ENCODE results near the gene HS2ST1. TPM values are rescaled to one million over a fixed set of nuclear protein-coding genes. Genes with fewer than 3 reads are reported as not detected.

Gene HS2ST1
- total and polyA plus RNA-seq, 11 donors = 3.4 to 20.3 (median 13.6) TPM

DNA sequence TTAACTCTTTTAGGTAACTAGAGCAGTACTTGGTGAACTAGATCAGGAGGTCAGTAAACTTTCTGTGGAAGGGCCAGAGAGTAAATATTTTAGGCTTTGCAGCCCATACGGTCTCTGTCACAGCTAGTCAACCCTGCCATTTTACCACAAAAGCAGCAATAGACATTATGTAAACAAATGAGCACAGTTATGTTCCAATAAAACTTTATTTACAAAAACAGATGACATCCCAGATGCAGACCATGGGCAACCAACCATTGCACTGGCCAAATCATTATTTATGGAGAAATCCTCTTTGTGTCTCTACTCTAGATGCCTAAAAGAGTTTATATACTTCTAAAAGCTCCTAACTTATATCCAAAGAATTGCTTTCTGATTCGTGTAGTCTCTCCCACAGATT lies 192.4 kb downstream of the HS2ST1 start:
- Histone ChIP-seq H3K4me3 (no peak overlapping the region), H3K36me3 (peaks cover 0 to 3% (median 0%) of the 10 kb centered on the region in 9 donors), H3K27ac (no peak overlapping the region), H3K9me3 (no peaks in the 10 kb centered on the region), H3K4me1 (peaks cover 0 to 10% (median 0%) of the 10 kb centered on the region in 12 donors), H3K27me3 (no peaks in the 10 kb centered on the region)
- ATAC-seq (no peak), DNase-seq (no peak)
- TF ChIP-seq POLR2A (IDR thresholded peaks at IDR 0.05) (no peak), CTCF (IDR thresholded peaks at IDR 0.05) (no peak)
- intact Hi-C loops (cut with DNase I) = no loop called here
- WGBS, 4 donors = 90 to 95% (median 93%) methylated on average over 2 of the region's 2 CpGs

DNA sequence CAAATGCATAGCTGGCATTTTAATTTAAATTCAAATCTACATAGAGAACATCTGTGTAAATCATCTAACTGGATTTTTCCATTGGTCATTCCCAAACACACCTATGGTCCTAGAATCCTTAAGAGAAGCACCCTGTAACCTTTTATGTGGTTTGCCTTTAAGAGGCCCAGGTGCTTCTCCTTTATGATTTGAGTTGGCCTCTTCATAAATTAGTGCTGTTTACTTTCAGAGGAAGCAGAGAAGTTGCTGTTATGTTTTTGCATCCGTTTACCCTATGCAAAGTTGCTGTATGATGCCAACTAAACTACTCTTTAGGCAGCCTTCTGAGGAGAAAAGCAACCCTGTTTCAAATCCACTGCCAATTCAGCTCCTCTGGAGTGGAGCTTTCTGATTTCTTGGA lies 193.8 kb downstream of the HS2ST1 start:
- Histone ChIP-seq H3K27me3 (no peaks in the 10 kb centered on the region), H3K4me1 (peaks cover 0 to 19% (median under 1%) of the 10 kb centered on the region in 12 donors), H3K9me3 (no peaks in the 10 kb centered on the region), H3K27ac (no peak overlapping the region), H3K4me3 (no peak overlapping the region), H3K36me3 (peaks cover 0 to 3% (median 0%) of the 10 kb centered on the region in 9 donors)
- ATAC-seq (no peak), DNase-seq (no peak)
- TF ChIP-seq CTCF (IDR thresholded peaks at IDR 0.05) (no peak), POLR2A (IDR thresholded peaks at IDR 0.05) (no peak)
- intact Hi-C loops (cut with DNase I) = no loop called here
- 80 to 94% (median 84%) methylated on average over 1 of the region's 1 CpG for WGBS, 4 donors

GRCh38 chr1:87108814-87109411 lies 194.5 kb downstream of the HS2ST1 start:
- DNase-seq (no peak), ATAC-seq (no peak)
- WGBS, 4 donors = 95 to 98% (median 97%) methylated on average over 1 of the region's 1 CpG
- H3K27me3 ChIP-seq = no peaks in the 10 kb centered on the region
- intact Hi-C loops (cut with DNase I) = no loop called here
- H3K4me1 ChIP-seq = peaks cover 0 to 19% (median 3%) of the 10 kb centered on the region in 12 donors
- H3K4me3 ChIP-seq = no peak overlapping the region
- H3K27ac ChIP-seq = no peak overlapping the region
- H3K36me3 ChIP-seq = peaks cover 0 to 3% (median 0%) of the 10 kb centered on the region in 9 donors
- no peaks in the 10 kb centered on the region for H3K9me3 ChIP-seq
- no peak for TF ChIP-seq CTCF (IDR thresholded peaks at IDR 0.05)
- no peak for TF ChIP-seq POLR2A (IDR thresholded peaks at IDR 0.05)

- Histone ChIP-seq H3K36me3 (no peaks in the 10 kb centered on the region), H3K9me3 (no peaks in the 10 kb centered on the region), H3K27ac (no peak overlapping the region), H3K4me1 (peaks cover 0 to 19% (median 3%) of the 10 kb centered on the region in 12 donors), H3K4me3 (no peak overlapping the region), H3K27me3 (no peaks in the 10 kb centered on the region)
- DNase-seq (no peak), ATAC-seq (peak in 1 of 4 donors; percentile 35)
- 49 to 63% (median 52%) methylated on average over 5 of the region's 5 CpGs for WGBS, 4 donors
- intact Hi-C loops (cut with DNase I) = no loop called here
- no peak for TF ChIP-seq CTCF (IDR thresholded peaks at IDR 0.05)
- no peak for TF ChIP-seq POLR2A (IDR thresholded peaks at IDR 0.05)
Measured at GRCh38 chr1:87111659-87112371, 197.4 kb downstream of the HS2ST1 start.
